Measurements from ENCODE around the gene MYCL.

DNA sequence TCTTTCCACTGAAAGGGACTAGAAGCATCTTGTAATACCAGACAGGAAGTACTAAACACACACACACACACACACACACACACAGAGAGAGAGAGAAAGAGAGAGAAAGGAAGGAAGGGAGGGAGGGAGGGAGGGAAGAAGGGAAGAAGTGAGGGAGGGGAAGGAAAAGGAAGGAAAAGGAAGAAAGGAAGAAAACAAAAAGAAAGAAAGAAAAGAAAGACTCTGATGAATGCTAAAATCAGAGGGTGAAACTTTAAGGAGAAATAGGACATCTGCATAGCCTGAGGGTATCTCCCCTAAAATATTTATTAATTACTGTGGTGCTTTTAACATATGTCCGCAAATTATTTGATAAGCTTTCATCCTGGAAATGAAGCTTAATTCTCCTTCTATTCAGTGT lies 29.0 kb downstream of the MYCL start:
- TF ChIP-seq, protein P1, sequence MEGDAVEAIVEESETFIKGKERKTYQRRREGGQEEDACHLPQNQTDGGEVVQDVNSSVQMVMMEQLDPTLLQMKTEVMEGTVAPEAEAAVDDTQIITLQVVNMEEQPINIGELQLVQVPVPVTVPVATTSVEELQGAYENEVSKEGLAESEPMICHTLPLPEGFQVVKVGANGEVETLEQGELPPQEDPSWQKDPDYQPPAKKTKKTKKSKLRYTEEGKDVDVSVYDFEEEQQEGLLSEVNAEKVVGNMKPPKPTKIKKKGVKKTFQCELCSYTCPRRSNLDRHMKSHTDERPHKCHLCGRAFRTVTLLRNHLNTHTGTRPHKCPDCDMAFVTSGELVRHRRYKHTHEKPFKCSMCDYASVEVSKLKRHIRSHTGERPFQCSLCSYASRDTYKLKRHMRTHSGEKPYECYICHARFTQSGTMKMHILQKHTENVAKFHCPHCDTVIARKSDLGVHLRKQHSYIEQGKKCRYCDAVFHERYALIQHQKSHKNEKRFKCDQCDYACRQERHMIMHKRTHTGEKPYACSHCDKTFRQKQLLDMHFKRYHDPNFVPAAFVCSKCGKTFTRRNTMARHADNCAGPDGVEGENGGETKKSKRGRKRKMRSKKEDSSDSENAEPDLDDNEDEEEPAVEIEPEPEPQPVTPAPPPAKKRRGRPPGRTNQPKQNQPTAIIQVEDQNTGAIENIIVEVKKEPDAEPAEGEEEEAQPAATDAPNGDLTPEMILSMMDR (IDR thresholded peaks at IDR 0.05; ENCODE audit: borderline replicate concordance, extremely low read depth, low read length, poor library complexity, severe bottlenecking) = no peak
- TF ChIP-seq EZH2 (IDR thresholded peaks at IDR 0.05; ENCODE audit: borderline replicate concordance, low read depth, low read length, severe bottlenecking) = no peak

All from DND-41 (cell line).